ENCODE measurements around the gene SOX21.

DNA sequence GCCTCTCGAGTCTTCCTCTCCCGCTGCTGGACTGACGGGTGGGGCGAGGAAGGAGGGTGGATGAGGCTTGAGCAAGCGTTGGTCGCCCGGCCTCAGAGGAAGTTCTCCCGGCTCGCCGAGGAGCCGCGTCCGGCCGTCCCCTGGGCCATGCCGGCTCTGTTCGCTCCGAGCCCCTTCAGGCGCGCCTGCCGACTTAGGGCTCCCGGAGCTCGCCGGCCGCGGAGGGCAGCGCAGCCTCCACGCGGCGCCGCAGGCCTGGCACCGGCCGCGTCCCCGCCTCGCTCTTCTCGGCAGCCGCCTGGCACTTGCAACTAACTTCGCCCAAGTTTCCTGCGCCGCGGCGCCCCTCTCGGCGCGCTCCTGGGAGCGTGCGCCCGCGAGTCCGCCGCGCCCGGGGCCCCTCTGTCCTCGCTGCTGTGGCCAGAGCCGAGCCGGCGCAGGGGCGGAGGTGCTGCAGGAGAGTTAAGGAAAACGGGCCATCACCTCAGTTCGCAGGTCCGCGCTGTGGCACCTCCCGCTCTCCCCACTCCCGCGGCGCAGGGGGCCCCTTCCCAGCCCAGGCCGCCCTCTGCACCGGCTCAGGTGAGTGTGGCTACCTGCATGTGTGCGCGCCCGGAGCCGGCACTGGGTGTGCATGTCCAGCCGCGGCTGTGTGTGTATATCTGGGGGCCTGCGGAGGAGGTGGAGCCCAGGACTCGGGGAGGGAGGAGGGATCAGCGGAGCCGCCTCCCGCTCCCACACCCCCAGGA is 641 bp upstream of the SOX21 start:
- TF ChIP-seq EZH2phosphoT487 (IDR thresholded peaks at IDR 0.05; ENCODE audit: borderline replicate concordance), result no peak
- TF ChIP-seq POLR2AphosphoS5 (IDR thresholded peaks at IDR 0.05; ENCODE audit: low read depth, low read length), result no peak
- TF ChIP-seq, protein P1, sequence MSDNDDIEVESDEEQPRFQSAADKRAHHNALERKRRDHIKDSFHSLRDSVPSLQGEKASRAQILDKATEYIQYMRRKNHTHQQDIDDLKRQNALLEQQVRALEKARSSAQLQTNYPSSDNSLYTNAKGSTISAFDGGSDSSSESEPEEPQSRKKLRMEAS (IDR thresholded peaks at IDR 0.05), result no peak
- TF ChIP-seq, protein P2, sequence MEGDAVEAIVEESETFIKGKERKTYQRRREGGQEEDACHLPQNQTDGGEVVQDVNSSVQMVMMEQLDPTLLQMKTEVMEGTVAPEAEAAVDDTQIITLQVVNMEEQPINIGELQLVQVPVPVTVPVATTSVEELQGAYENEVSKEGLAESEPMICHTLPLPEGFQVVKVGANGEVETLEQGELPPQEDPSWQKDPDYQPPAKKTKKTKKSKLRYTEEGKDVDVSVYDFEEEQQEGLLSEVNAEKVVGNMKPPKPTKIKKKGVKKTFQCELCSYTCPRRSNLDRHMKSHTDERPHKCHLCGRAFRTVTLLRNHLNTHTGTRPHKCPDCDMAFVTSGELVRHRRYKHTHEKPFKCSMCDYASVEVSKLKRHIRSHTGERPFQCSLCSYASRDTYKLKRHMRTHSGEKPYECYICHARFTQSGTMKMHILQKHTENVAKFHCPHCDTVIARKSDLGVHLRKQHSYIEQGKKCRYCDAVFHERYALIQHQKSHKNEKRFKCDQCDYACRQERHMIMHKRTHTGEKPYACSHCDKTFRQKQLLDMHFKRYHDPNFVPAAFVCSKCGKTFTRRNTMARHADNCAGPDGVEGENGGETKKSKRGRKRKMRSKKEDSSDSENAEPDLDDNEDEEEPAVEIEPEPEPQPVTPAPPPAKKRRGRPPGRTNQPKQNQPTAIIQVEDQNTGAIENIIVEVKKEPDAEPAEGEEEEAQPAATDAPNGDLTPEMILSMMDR (IDR thresholded peaks at IDR 0.05 in 2 of 3, conservative IDR thresholded peaks at IDR 0.05 in 1 of 3; ENCODE audit: borderline replicate concordance in 1 of 3, insufficient read depth in 1 of 3, low read depth in 2 of 3, low read length in 2 of 3), result no peak
- TF ChIP-seq POLR2A (IDR thresholded peaks at IDR 0.05; ENCODE audit: borderline replicate concordance, extremely low read depth, insufficient read depth, insufficient read length), result no peak
- TF ChIP-seq RAD21 (IDR thresholded peaks at IDR 0.05; ENCODE audit: low read depth), result no peak
- no peak for TF ChIP-seq YY1 (IDR thresholded peaks at IDR 0.05; ENCODE audit: extremely low read depth, insufficient replicate concordance, low read depth, low read length)
- no peak for TF ChIP-seq EGR1 (IDR thresholded peaks at IDR 0.05; ENCODE audit: low read depth)
- no peak for TF ChIP-seq ZNF274 (IDR thresholded peaks at IDR 0.05; ENCODE audit: low read depth, low read length)
- no peak for TF ChIP-seq ELF1 (IDR thresholded peaks at IDR 0.05; ENCODE audit: borderline replicate concordance, low read depth)
- TF ChIP-seq, protein P3, sequence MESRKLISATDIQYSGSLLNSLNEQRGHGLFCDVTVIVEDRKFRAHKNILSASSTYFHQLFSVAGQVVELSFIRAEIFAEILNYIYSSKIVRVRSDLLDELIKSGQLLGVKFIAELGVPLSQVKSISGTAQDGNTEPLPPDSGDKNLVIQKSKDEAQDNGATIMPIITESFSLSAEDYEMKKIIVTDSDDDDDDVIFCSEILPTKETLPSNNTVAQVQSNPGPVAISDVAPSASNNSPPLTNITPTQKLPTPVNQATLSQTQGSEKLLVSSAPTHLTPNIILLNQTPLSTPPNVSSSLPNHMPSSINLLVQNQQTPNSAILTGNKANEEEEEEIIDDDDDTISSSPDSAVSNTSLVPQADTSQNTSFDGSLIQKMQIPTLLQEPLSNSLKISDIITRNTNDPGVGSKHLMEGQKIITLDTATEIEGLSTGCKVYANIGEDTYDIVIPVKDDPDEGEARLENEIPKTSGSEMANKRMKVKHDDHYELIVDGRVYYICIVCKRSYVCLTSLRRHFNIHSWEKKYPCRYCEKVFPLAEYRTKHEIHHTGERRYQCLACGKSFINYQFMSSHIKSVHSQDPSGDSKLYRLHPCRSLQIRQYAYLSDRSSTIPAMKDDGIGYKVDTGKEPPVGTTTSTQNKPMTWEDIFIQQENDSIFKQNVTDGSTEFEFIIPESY (IDR thresholded peaks at IDR 0.05; ENCODE audit: extremely low read depth, insufficient replicate concordance, low read length), result no peak

Measured in HCT116 (cell line).